ENCODE data around the gene TADA1.

Gene TADA1

GRCh38 chr1:166844791-166845190, 31.3 kb downstream of the TADA1 start:
- no peak for DNase-seq (ENCODE audit: low spot score)
- TF ChIP-seq CTCF (IDR thresholded peaks at IDR 0.05; ENCODE audit: extremely low read depth, missing control alignments) = no peak

DNA sequence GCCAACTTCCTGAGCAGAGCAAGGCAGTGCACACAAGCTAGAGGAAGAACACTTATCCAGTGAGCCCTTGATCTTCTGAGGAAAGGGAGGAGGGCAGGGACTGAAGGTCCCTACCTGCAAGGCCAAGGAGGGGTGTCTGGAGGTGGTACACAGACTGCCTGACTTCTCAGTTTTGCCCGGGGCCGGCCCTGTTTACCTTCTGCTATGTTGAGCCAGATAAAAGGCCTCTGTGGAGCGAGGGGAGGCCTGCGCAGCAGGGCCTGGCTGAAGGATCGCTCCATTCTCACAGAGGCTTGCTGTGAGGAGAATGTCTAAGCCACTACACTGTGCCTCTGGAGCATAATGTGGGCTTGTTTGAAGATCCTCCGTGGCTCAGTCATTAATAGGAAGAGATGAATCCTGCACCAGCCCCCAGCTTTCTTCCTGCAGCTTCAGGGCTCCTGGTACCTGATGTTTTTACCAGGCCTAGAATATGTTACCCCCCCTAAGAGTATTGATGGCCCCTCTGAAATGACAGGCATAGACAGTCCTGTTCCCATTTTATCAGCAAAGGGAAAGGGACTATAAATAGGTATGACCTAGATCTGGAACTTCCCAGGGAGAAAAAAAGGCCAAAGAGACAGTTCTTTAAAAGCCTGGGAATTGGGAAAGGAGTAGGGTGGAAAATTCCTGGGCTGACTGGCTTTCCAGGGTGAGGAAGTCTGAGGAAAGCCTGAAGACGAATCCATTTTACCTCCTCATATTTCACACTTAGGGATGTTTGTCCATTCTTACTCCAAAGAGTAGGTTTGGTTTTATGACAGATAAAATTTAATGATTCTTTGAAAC, 32.1 kb downstream of the TADA1 start:
- no peak for TF ChIP-seq CTCF (IDR thresholded peaks at IDR 0.05; ENCODE audit: extremely low read depth, missing control alignments)
- DNase-seq (ENCODE audit: low spot score) = no peak

DNA sequence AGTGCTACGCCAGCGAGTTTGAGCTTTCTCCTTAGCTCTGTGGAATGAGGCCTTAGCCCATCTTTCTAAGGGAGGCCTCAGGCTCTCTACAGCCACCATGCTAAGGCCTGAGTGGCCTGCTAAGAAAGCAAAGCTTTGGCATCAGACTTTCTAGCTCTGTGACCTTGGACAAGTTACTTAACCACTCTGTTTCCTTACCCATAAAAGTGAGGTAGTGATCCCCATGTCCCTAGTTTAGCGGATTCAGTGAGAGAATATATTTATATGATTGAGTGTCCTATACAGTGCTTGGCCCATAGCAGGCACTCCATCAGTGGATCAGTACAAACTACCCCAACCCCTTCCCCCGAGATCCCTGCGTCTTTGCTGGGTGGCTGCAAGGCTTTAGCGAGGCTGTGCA, 32.7 kb downstream of the TADA1 start:
- no peak for DNase-seq (ENCODE audit: low spot score)

DNA sequence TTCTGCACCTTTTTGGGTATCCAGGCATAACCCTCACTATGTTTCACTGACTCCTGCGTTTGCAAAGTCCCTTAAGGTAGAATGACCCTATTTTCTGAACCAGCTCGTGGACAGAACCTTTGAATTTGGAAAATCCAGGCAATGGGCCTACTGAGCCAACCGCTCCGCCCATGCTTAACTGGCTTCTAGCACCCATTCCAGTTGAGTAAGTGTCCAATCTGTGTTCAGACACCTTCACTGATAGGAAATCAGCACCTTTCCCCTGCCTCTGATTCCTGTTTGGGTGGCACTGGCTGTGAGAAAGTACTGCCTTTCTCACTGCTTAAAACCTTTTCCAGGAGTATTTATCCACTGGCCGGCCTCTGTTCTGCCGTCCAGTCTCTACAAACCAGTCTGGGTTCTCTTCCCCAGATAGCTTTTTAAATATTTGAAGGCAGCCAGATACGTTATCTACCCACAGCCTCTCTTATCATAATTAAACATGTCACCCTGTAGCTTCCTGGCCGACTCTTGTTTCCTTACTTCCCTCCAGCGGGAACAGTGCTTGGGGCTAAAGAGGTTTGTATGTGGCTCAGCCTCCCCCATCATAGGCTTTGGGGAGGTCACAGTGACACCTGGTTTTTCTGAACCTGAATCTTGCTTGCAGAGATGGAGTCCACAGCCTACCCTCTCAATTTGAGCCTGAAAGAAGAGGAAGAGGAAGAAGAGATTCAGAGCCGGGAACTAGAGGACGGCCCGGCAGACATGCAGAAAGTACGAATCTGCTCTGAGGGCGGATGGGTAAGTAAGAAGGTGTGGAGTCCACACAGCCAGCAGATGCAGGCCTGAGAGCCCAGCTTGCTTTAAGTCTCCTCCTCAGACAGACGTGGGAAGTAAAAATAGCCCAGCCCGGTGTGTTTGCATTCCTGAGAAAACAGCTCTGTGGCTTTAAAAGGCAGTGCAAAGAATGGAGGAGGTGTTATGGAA, 35.5 kb downstream of the TADA1 start:
- no peak for DNase-seq (ENCODE audit: low spot score)
- TF ChIP-seq CTCF (IDR thresholded peaks at IDR 0.05; ENCODE audit: extremely low read depth, missing control alignments) = no peak

More for the DNA sequence above, 32.7 kb downstream of the TADA1 start:
- TF ChIP-seq CTCF (IDR thresholded peaks at IDR 0.05; ENCODE audit: extremely low read depth, missing control alignments) = no peak

GRCh38 chr1:166839600-166840308, 36.3 kb downstream of the TADA1 start:
- no peak for TF ChIP-seq CTCF (IDR thresholded peaks at IDR 0.05; ENCODE audit: extremely low read depth, missing control alignments)

DNA sequence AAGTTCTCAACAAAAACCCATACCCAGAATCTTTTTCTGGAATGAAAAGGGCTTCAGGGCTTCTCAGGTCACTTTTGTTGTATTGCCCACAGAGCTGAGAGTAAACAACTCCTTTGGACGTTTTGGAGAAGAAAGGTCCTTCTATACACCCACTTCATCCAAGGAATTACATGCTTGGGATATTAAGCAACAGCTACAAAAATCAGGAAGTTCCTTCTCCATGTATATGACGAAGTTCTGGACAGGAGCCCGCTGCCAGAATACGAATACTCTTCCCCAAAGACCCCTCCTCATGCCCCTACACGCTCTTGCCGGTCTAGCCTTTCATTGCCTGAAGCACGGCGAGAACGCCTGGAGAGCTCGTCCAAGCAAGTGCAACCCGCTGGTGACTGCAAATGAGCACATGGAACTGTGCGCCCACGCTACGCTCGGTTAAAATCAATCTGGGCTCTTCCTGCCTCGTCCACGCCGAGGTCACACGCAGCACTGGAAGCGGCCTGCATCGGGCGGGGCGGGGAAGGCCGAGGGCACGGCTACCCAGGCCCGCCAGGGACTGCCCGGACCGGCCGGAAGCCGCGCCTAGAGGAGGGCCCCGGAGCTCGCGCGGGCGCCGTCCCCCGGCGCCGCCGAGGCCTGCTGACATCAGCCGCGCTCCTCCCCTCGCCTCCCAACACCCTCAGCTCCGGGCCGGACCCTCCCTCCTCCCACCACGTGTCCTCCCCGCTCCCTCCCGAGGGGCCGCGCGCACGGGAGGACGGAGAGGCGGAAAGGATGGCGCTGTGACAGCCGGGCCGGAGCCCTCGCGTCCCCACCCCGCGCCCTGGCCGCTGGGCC, 37.1 kb downstream of the TADA1 start, which contains the start of gene POGK:
TSS of gene POGK (plus strand) at position 710 of the 834 bp plus-strand sequence. CDS start 1,482 bp downstream, outside the sequence.
- DNase-seq (ENCODE audit: low spot score) = peak; percentile 97
- TF ChIP-seq CTCF (IDR thresholded peaks at IDR 0.05; ENCODE audit: extremely low read depth, missing control alignments) = no peak

More at GRCh38 chr1:166839600-166840308, 36.3 kb downstream of the TADA1 start:
- DNase-seq (ENCODE audit: low spot score) = peak; percentile 45

Measured in GM20000 (cell line).